HG03460 (cell line): ENCODE results near the gene TMEM128.
"Not testable (repeated sequence)": the region's sequence is repeated elsewhere in the genome, so short reads cannot be mapped to it uniquely, and the experiment has no call there.

Experiments
- ATAC-seq: cut with Tn5 transposase; IDR thresholded peaks from one replicate; pipeline ENCODE4 v1.9.1; 2021; ENCODE audit not compliant: unreplicated experiment

TMEM128 gene, protein sequence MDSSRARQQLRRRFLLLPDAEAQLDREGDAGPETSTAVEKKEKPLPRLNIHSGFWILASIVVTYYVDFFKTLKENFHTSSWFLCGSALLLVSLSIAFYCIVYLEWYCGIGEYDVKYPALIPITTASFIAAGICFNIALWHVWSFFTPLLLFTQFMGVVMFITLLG

GRCh38 chr4:4248029-4248884, at the start of gene TMEM128:
Gene TMEM128 (minus strand): TSS chr4:4248223. CDS start chr4:4248202, 21 bp downstream.
- ATAC-seq: peak; percentile 95

GRCh38 chr4:4296283-4296846, 48.3 kb upstream of the TMEM128 start:
- no peak for ATAC-seq

GRCh38 chr4:4293279-4293678, 45.3 kb upstream of the TMEM128 start:
- ATAC-seq: no peak

- ATAC-seq: peak; percentile 89
These were observed 42.2 kb upstream of the TMEM128 start, which contains the start of the genes LYAR and ZBTB49 for GRCh38 chr4:4289941-4290850. Gene LYAR (minus strand): TSS chr4:4290154. CDS start chr4:4283742, 6,412 bp downstream. Gene ZBTB49 (plus strand): TSS chr4:4290251. CDS start chr4:4299946, 9,695 bp downstream.

- ATAC-seq: peak; percentile 24
These were observed 41.5 kb upstream of the TMEM128 start for GRCh38 chr4:4289597-4289940.

DNA sequence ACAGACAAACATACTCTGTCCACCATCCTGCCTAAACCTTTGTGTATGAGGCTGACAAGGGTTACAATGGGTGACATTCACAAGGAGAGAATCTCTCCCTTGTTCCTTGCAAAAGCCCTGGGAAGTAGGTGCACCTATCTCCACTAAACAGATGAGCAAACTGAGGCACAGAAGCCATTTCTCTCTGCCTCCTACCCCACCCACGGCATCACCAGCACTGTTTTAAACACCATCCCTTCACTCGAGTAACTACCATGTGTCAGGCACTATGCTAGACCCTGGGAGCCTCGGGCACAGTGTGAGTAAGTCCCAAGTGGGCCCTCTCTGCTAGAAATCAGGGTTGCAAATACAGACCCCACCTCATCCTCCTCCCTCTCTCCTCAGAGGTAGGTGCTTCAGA, 41.0 kb upstream of the TMEM128 start:
- no peak for ATAC-seq

DNA sequence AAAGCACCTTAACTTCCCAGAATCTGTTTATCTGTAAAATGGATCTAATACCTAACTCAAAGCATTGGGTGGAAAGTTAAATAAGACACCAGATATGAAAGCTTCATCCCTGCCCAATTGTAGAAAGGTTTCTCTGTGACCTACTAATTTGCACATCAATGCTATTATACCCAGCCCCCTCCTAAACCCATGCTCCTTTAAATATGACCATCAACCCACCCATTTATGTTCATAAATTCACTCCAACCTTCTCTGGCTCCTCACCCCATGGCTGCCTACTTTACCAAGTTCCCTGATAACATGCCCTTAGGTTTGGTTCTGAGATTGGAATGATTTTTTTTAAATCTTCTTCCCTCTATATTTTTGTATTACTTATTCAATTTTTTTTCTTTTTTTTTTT, 40.1 kb upstream of the TMEM128 start:
- no peak for ATAC-seq

DNA sequence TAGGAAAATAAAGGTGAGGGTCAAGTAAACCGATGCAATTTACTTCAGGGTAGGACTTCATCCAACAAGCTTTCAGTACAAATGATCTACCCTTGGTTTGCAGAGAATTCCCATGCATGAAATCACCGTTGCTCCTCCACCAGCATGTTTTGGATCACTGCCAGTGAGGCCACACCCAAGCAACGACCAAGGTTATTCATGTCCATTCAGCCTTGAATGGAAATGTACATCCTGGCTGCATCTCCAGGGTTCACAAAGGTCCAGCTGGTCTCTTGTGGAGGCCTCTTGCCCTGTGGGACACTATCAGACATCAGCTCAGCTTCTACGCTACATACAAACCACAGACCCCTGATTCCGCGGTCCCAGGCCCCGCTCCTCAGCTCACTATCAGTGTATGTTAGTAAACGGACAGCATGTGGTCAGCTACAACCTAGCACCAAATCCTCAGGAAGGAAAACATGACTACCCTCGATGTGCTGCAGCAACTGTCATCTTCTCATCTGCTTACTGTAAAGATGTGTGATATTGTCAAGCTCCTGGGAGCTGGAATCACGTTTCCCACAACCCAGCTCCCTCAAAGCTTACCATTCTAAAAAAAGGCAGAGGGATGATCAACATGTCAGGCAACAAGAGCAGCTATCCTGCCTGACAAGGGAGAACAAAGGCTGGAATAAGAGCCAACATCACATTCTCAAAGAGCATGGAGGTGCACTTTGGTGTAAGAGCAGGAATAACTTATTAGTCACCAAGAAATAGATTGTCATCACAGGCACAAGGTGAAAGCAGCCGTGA, 37.0 kb upstream of the TMEM128 start:
- no peak for ATAC-seq

- ATAC-seq: no peak
These were observed 33.8 kb upstream of the TMEM128 start for GRCh38 chr4:4281787-4282186.

GRCh38 chr4:4277531-4277930, 29.5 kb upstream of the TMEM128 start:
- ATAC-seq: no peak

DNA sequence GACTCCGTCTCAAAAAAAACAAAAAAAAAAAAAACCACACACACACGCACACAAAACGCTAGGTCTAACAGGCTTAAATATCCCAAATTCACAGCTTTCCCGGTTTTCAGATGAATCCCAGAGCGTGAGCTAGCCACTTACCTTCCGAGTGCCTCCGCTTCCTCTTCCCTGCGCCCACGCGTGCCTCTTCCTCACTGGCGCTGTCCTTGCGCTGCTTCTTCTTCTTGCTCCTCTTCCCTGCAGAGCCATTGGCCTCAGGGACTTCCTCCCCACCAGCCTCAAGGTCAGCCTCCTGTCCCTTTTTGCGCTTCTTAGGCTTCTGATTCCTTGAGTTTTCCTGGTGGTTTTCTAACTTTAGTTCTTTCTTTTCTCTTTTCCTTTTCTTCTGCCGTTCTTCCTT, 26.2 kb upstream of the TMEM128 start:
- ATAC-seq: no peak

DNA sequence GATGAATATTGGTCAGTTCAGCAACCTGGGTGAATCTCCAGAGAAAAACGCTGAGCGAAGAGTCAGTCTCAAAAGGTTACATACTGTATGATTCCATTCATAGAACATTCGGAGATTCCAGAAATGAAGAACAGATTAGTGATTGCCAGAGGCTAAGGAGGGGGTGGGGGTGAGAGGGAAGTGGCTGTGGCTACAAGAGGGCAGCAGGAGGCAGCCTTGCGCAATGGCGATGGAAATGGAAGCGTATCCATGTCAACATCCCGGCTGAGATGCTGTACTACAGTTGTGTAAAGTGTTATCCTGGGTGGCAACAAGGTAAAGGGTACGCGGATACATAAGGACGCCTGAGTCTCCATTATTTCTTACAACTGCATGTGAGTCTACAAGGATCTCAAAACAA, 23.9 kb upstream of the TMEM128 start:
- ATAC-seq: no peak

DNA sequence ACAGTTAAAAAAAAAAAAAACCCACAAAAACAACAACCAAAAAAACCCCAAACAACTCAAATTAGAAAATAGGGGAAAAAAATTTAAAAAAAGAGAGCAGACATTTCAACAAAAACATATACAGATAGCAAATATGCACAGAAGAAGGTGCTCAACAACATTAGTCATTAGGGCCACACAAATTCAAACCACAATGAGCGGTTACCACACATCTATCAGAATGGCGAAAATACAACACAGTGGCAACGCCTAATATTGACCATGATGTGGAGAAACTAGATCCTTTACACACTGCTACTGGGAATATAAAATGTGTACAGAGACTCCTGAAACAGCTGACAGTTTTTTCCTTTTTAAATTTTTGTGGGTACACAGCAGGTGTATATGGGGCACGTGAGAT, 22.5 kb upstream of the TMEM128 start:
- no peak for ATAC-seq

GRCh38 chr4:4269856-4270255, 21.8 kb upstream of the TMEM128 start:
- no peak for ATAC-seq

- ATAC-seq: no peak
These were observed 21.3 kb upstream of the TMEM128 start for GRCh38 chr4:4269331-4269731.

DNA sequence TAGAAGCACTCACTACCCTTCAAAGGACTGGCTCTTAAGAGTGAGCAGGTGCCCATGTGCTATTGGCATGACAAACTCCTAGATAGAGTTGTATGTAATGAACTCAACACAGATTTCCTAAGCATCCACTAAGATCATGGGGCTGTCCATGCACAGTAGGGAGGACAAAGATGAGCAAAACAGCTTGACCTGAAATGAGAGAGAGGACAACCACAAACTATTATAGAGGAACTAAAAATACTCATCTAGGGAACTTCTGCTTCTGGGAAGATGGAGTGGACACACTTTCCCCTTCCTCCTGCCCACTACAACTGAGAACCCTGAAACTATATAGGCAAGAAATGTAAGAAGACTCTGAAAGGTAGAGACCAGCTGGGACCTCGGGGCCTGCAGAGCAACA, 20.8 kb upstream of the TMEM128 start:
- ATAC-seq: no peak

DNA sequence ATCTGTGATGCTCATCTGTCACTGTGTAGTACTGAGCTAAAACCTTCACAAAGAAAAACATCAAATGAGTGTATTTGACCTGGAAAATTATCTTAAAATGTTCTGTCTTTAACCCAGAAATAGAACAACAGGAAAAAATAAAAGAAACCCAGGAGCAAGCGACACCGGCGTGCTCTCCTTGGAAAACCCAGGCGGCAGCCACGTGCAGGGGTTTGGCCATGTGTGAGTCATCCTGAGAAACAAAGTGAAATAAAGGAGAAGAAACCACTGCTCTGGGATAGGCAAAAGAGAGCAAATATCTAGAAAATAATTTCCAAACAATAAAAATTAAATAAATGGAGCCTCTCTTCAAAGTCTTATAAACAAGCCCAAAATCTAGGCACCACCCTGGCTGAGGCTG, 20.0 kb upstream of the TMEM128 start:
- ATAC-seq: no peak

DNA sequence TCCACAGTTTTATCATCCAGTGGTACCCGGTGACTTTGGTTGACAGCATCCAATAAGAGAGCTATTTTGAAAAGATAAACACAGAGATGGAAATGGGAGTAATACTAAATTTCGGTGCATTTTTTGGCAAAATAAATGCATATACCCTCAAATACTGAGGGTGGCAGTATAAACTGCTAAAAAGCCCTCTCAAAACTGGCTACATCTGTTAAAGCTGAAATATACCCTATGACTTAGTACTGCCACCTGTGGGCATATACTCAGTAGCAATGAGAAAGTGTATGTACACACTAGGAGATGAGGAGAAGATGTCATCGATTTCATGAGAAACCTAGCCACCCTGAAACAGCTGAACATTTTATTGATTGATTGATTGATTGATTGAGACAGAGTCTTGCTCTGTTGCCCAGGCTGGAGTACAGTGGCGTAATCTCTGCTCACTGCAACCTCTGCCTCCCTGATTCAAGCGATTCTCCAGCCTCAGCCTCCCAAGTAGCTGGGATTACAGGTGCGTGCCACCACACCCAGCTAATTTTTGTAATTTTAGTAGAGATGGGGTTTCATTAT, 12.2 kb upstream of the TMEM128 start:
- no peak for ATAC-seq

DNA sequence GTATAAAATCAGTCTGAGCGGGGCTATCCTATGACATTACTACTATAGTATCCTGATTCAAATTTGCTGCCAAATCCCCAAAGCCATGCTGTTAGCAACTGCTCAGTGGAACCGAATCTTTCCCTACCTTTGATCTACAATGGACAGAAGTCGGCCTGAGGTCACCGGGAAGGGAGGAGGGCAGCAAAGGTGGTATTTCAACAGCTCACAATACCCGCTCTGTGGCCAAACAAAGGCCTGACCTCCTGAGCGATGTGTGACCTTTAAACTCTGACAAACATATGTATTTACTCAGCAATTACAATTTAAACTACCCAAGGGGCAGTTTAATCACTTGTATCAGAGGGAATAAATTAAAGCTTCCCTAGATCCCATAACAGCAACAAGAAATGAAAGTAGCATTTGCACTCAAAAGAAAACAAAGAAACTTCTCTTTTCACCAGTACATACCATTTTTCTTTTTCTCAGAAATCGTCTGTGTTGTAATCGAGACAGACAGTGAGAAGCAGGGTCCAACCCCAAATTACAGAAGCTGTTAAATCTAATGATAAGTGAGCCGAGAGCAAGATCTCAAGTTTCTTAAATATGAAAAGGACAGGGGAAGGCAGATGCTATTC, 11.6 kb upstream of the TMEM128 start:
- no peak for ATAC-seq

- ATAC-seq: not testable (repeated sequence)
These were observed 9.7 kb upstream of the TMEM128 start for GRCh38 chr4:4257705-4258104.
